Kidney (tissue), 14 donors: ENCODE measurements around the gene MRPS34. TPM values are rescaled to one million over a fixed set of nuclear protein-coding genes. Genes with fewer than 3 reads are reported as not detected.

Source experiments
- DNase-seq, 5 donors: peaks; one replicate each; pipeline ENCODE4 v3.0.0-alpha.2; 2013 to 2020
- FAIRE-seq: peaks from 2 replicates; lab custom pipeline; 2012; peaks lifted over from hg19 to GRCh38; lab: Jason Lieb, UNC
- H3K27ac ChIP-seq, 2 donors: one replicate each; pipeline ENCODE4 v1.7.0; 2013; ENCODE audit warnings: low read depth in 2 of 2, low read length in 2 of 2, inconsistent platforms in 1 of 2
- H3K27me3 ChIP-seq: one replicate; pipeline ENCODE4 v1.7.1; 2013; ENCODE audit warnings: low read length, inconsistent platforms; ENCODE audit not compliant: control insufficient read depth, insufficient read depth
- H3K36me3 ChIP-seq, 3 donors: one replicate each; pipeline versions ENCODE4 v1.7.0 to v1.7.1; 2013; ENCODE audit warnings: low read length in 3 of 3, control low read depth in 1 of 3, inconsistent platforms in 1 of 3; ENCODE audit not compliant: insufficient read depth in 3 of 3, control insufficient read depth in 2 of 3
- H3K4me1 ChIP-seq, 3 donors: one replicate each; pipeline versions ENCODE4 v1.7.0 to v1.7.1; 2013; ENCODE audit warnings: low read length in 3 of 3, inconsistent platforms in 1 of 3, low read depth in 1 of 3; ENCODE audit not compliant: control insufficient read depth in 2 of 3, insufficient read depth in 2 of 3
- H3K4me3 ChIP-seq, 3 donors: one replicate each; pipeline versions ENCODE4 v1.7.0 to v1.8.1; 2013; ENCODE audit warnings: low read length in 3 of 3, control low read depth in 1 of 3, inconsistent platforms in 1 of 3
- H3K9ac ChIP-seq, 3 donors: one replicate each; pipeline versions ENCODE4 v1.7.0 to v1.7.1; 2013; ENCODE audit warnings: low read length in 3 of 3, control low read depth in 1 of 3, inconsistent platforms in 1 of 3
- H3K9me3 ChIP-seq, 3 donors: one replicate each; pipeline versions ENCODE4 v1.7.0 to v1.7.1; 2013; ENCODE audit warnings: low read length in 3 of 3, control low read depth in 1 of 3, inconsistent platforms in 1 of 3; ENCODE audit not compliant: control insufficient read depth in 2 of 3, insufficient read depth in 1 of 3
- intact Hi-C: fragments of 100-400 bp; cut with DNase I; formaldehyde crosslinking; loops from one replicate; pipeline ENCODE4 v1.11.1; 2022
- polyA plus RNA-seq: library from polyadenylated mRNA; stranded (reverse); fragments of 350-450 nt; fragmentation: Illumina TruSeq; extraction: RNeasy Lipid Tissue Mini Kit (QIAGEN cat#74804); gene quantifications from one replicate; pipeline ENCODE4 v1.2.3, GENCODE V29; 2014; ENCODE audit warnings: low read depth, low replicate concordance; ENCODE audit not compliant: insufficient read depth
- total RNA-seq: library from RNA; stranded (reverse); fragmentation: NEBNext Ultra II Directional; extraction: Animal tissue kit (Norgen Biotek cat#: 25700); gene quantifications from one replicate; pipeline ENCODE4 v1.2.1, GENCODE V29; 2021
- TF ChIP-seq, protein P1 (sequence below): IDR thresholded peaks from 3 replicates; pipeline ENCODE4 v1.5.1; 2012; ENCODE audit warnings: mild to moderate bottlenecking, moderate library complexity, borderline replicate concordance; ENCODE audit not compliant: insufficient read depth; ENCODE audit errors: extremely low read depth
- donor health status: control.
- donor health status: control.
- donor health status: control.
- donor health status: control.
- donor health status: control.
- donor health status: DM: yes; HTN: yes; CAD: no.
- donor health status: Normal renal cell carcinoma (clear cell type).

MRPS34 gene
- total and polyA plus RNA-seq, 2 donors from 2014 or later, result 61.7 to 187 TPM

DNA sequence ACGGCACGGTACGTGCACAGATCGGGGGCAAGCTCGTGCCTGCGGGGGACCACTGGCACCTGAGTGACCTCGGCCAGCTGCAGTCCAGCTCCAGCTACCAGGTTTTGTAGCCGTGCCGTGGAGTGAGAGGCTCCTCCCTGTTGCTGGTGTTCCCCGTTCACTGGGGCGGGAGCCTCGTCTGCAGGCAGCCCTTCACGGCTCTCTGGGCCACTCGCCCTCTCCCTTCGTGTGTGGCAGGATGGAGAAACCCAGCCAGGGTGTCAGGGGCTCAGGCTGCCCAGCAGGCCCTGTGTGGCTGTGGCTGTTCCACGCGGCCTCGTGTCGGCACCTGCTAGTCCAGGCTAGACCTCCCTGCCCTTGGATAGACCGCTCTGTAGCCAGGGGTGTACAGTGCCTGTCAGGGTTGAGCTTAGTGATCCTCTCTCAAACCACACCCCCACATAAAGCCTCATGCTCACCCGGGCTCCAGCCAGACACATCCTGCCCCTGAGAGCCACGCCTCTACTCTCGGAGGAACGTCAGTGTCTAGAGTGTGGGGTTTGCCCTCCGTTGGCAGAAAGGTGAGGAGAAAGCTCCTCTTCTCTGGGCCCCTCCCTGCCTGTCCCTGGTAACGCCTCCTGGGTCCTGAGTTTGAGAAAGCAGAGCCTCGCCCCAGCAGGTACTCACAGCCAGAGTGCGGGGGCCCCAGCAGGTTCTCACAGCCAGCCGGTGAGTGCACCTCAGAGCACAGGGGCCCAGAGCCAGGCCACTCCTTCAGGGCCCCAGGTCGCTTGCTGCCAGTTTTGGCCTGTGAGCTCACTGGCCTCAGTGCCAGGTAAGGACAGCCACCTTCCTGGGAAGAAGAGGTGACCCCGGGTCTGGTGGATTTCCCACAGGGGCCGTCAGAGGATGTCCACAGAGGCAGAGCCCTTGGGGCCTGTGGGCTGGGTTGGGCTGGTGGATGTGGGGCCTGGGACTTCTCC, 29.3 kb downstream of the MRPS34 start:
- FAIRE-seq, result no peak
- no peaks in the 10 kb centered on the region for H3K4me1 ChIP-seq
- H3K27me3 ChIP-seq, result no peaks in the 10 kb centered on the region
- no peaks in the 10 kb centered on the region for H3K9me3 ChIP-seq
- TF ChIP-seq, protein P1, sequence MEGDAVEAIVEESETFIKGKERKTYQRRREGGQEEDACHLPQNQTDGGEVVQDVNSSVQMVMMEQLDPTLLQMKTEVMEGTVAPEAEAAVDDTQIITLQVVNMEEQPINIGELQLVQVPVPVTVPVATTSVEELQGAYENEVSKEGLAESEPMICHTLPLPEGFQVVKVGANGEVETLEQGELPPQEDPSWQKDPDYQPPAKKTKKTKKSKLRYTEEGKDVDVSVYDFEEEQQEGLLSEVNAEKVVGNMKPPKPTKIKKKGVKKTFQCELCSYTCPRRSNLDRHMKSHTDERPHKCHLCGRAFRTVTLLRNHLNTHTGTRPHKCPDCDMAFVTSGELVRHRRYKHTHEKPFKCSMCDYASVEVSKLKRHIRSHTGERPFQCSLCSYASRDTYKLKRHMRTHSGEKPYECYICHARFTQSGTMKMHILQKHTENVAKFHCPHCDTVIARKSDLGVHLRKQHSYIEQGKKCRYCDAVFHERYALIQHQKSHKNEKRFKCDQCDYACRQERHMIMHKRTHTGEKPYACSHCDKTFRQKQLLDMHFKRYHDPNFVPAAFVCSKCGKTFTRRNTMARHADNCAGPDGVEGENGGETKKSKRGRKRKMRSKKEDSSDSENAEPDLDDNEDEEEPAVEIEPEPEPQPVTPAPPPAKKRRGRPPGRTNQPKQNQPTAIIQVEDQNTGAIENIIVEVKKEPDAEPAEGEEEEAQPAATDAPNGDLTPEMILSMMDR, result no peak
- intact Hi-C loops, result no loop called here
- H3K27ac ChIP-seq, result no peak overlapping the region
- peaks cover 0 to 24% (median 19%) of the 10 kb centered on the region in 3 donors for H3K36me3 ChIP-seq
- no peak overlapping the region for H3K9ac ChIP-seq
- no peak for DNase-seq
- no peak overlapping the region for H3K4me3 ChIP-seq

DNA sequence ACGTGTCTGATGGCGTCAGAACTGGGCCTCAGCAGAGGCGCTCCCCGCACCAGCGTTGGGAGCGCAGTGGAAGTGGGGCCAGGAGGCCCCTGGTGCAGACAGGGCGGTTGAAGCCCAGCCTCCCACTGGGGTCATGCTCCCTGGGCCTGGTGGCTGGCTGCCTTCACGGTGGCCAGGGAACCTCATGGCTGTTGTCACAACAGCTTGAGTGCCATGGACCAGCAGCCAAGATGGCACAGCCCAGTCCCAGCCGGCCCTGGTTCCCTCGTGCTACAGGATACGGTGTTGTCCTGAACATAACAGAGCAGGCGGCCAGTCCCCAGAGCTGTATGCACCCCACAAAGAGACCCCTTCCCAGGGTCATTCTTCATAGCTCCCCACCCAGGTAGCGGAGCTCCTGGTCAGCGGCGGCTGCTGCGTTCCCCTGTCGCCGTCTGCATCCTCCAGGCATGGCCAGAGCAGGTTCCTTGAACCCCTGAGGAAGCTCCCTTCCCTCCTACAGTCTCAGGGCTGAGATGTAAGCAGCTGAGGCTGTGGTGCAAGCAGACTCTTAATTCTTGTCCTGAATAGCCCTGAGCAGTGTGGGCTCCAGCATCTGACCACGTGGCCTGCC, 31.3 kb downstream of the MRPS34 start:
- H3K4me3 ChIP-seq, result no peak overlapping the region
- no peak for DNase-seq
- intact Hi-C loops, result no loop called here
- H3K27me3 ChIP-seq, result no peaks in the 10 kb centered on the region
- peaks cover 0 to 8% (median 0%) of the 10 kb centered on the region in 3 donors for H3K9me3 ChIP-seq
- TF ChIP-seq, protein P1, result no peak
- peaks cover 0 to 12% (median 11%) of the 10 kb centered on the region in 3 donors for H3K36me3 ChIP-seq
- no peak for FAIRE-seq
- no peak overlapping the region for H3K27ac ChIP-seq
- H3K4me1 ChIP-seq, result no peaks in the 10 kb centered on the region
- no peak overlapping the region for H3K9ac ChIP-seq

DNA sequence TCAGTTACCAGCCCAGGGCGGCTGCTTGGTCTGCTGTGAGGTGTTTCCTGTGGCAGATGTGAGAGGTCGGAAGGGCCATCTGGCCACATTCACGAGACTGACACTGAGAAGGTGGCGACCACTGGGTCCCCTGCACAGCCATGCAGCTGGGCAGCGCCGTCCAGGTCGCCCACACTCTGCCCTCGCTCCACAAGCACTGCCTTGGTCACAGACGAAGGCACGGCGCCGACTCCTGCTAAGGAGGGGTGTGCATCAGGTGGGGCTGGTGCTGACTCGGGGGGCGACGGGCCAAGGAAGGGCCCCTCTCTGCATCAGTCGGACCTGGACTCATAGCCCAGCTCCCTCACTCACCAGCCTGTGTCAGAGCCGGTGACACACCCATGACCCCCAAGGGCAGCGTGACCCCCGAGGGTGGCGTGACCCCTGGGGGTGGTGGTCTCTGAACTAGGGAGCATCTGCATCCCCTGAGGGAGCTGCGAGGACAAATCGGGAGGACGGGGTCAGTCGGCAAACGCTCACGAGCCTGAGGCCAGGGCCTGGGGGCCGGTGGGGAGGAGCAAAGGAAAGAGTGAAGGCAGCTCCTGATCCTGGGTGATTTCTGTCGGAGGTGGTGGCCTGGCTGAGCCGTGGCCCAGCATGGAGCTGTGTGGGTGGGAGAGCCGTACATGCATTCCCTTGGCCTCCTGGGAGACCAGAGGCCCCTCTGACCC, 32.0 kb downstream of the MRPS34 start:
- Histone ChIP-seq H3K36me3 (peaks cover 0 to 12% (median 11%) of the 10 kb centered on the region in 3 donors), H3K27me3 (no peaks in the 10 kb centered on the region), H3K9me3 (peaks cover 0 to 8% (median 0%) of the 10 kb centered on the region in 3 donors), H3K27ac (no peak overlapping the region), H3K4me1 (no peaks in the 10 kb centered on the region), H3K9ac (no peak overlapping the region), H3K4me3 (no peak overlapping the region)
- TF ChIP-seq, protein P1, result no peak
- intact Hi-C loops, result no loop called here
- FAIRE-seq (no peak), DNase-seq (no peak)
